ENCODE measurements around the gene TNIK. TPM values are rescaled to one million over a fixed set of nuclear protein-coding genes. Genes with fewer than 3 reads are reported as not detected.

The TNIK gene
- total and polyA plus RNA-seq, 2 of the 4 experiments (the other 2 are of a cell fraction), result 3.4 to 6.3 TPM

DNA sequence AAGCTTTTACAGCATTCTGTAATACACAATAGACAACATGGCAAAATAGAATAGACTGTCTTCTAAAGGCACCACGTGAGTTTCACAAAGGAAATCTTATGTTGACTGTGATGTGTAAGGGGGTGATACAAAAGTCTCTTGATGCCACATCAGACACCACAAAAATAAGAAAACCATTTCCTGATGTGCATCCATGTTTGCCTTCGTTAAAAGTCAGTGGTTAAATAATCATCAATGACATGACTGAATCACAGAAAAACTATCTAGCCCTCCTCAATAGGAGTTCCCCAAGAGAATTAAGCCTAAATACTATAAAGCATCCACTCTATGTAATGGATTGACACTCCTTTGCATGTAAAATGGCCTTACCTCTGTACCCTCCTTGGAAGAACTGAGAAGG, 235.0 kb downstream of the TNIK start:
- CTCF ChIA-PET, result no interaction called here
- no peak overlapping the region for H2AFZ ChIP-seq (replicated peaks; ENCODE audit: low read length, poor library complexity)
- no CpG with 5 or more reads among the region's 2 CpGs for WGBS, 2 experiments (ENCODE audit: extremely low coverage in 2 of 2, insufficient read length in 1 of 2)
- intact Hi-C loops (cut with micrococcal nuclease) (no loop called here), dilution Hi-C loops (cut with HindIII; ENCODE audit: low sequenced_read_pairs, unreplicated experiment) (no loop called here), in situ Hi-C loops (cut with MboI; ENCODE audit: low sequenced_read_pairs) (no loop called here)
- no peaks in the 10 kb centered on the region for H3K9me1 ChIP-seq (ENCODE audit: insufficient read depth, low read length)
- ATAC-seq (ENCODE audit: low read depth) (no peak), DNase-seq (no peak)
- H2BK15ac ChIP-seq (ENCODE audit: low read depth, low read length), result no peak overlapping the region
- no peak overlapping the region for H2AK9ac ChIP-seq (replicated peaks; ENCODE audit: low read depth, low read length, poor library complexity)
- H3K14ac ChIP-seq (replicated peaks; ENCODE audit: low read depth, low read length), result no peak overlapping the region
- POLR2A ChIA-PET (ENCODE audit: unreplicated experiment), result no interaction called here
- H3K4ac ChIP-seq (ENCODE audit: low read depth, low read length), result no peak overlapping the region
- no peaks in the 10 kb centered on the region; the same call in 1 of the 2 replicates for H3K27me3 ChIP-seq (ENCODE audit: control insufficient read depth, insufficient read depth, low read length)
- no TSS peak for BruUV-seq (replicated peaks)
- H3K23ac ChIP-seq (ENCODE audit: low read depth, low read length), result no peak overlapping the region
- H4K91ac ChIP-seq (ENCODE audit: insufficient read depth, low read depth, low read length), result no peak overlapping the region
- H3K4me1 ChIP-seq (ENCODE audit: control insufficient read depth, insufficient read depth, low read length), result peaks cover 2% of the 10 kb centered on the region; the same call in 1 of the 2 replicates
- H3K27ac ChIP-seq (ENCODE audit: insufficient read depth, low read length), result no peak overlapping the region
- no peak overlapping the region for H4K8ac ChIP-seq (ENCODE audit: low read depth in 2 of 2, low read length in 2 of 2)
- no peaks in the 10 kb centered on the region for H3K79me1 ChIP-seq (ENCODE audit: low read depth in 1 of 2, low read length in 2 of 2)
- H3K9me3 ChIP-seq (ENCODE audit: control insufficient read depth, insufficient read depth, low read length), result peaks cover 2% of the 10 kb centered on the region; the same call in 1 of the 2 replicates
- H3K36me3 ChIP-seq (ENCODE audit: control insufficient read depth, insufficient read depth, low read length), result peaks cover 1% of the 10 kb centered on the region; the same call in 1 of the 2 replicates
- H2BK120ac ChIP-seq (ENCODE audit: low read depth, low read length), result no peak overlapping the region
- H4K5ac ChIP-seq (ENCODE audit: low read depth, low read length), result no peak overlapping the region
- H2BK5ac ChIP-seq (ENCODE audit: low read depth, low read length, poor library complexity, severe bottlenecking), result no peak overlapping the region
- no peaks in the 10 kb centered on the region for H4K20me1 ChIP-seq (ENCODE audit: insufficient read depth, low read length)
- H3K4me3 ChIP-seq (ENCODE audit: insufficient read depth, low read depth, low read length), result no peak overlapping the region
- H3K4me2 ChIP-seq (ENCODE audit: low read depth, low read length), result no peak overlapping the region
- no peak overlapping the region for H3K9ac ChIP-seq (ENCODE audit: low read depth, low read length)
- TF ChIP-seq BHLHE40 (IDR thresholded peaks at IDR 0.05; ENCODE audit: low read depth, low read length), result no peak
- TF ChIP-seq POLR2A (IDR thresholded peaks at IDR 0.05; ENCODE audit: low read depth, low read length), result no peak
- no peak for TF ChIP-seq MAZ (IDR thresholded peaks at IDR 0.05; ENCODE audit: borderline replicate concordance, low read depth, low read length)
- TF ChIP-seq, protein P1, sequence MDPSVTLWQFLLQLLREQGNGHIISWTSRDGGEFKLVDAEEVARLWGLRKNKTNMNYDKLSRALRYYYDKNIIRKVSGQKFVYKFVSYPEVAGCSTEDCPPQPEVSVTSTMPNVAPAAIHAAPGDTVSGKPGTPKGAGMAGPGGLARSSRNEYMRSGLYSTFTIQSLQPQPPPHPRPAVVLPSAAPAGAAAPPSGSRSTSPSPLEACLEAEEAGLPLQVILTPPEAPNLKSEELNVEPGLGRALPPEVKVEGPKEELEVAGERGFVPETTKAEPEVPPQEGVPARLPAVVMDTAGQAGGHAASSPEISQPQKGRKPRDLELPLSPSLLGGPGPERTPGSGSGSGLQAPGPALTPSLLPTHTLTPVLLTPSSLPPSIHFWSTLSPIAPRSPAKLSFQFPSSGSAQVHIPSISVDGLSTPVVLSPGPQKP (IDR thresholded peaks at IDR 0.05; ENCODE audit: borderline replicate concordance, low read depth, low read length), result no peak
- TF ChIP-seq, protein P2, sequence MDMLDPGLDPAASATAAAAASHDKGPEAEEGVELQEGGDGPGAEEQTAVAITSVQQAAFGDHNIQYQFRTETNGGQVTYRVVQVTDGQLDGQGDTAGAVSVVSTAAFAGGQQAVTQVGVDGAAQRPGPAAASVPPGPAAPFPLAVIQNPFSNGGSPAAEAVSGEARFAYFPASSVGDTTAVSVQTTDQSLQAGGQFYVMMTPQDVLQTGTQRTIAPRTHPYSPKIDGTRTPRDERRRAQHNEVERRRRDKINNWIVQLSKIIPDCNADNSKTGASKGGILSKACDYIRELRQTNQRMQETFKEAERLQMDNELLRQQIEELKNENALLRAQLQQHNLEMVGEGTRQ (IDR thresholded peaks at IDR 0.05; ENCODE audit: low read depth, low read length), result no peak
- no peak for TF ChIP-seq RCOR1 (IDR thresholded peaks at IDR 0.05; ENCODE audit: insufficient replicate concordance, low read length)
- TF ChIP-seq CHD1 (IDR thresholded peaks at IDR 0.05; ENCODE audit: low read depth, low read length), result no peak
- no peak for TF ChIP-seq MAFK (IDR thresholded peaks at IDR 0.05; ENCODE audit: low read depth, low read length)
- TF ChIP-seq SMC3 (IDR thresholded peaks at IDR 0.05; ENCODE audit: low read depth, low read length), result no peak
- no peak for TF ChIP-seq NFE2L2 (IDR thresholded peaks at IDR 0.05; ENCODE audit: low read depth, low read length)
- TF ChIP-seq RFX5 (IDR thresholded peaks at IDR 0.05; ENCODE audit: low read depth, low read length), result no peak
- TF ChIP-seq, protein P3, sequence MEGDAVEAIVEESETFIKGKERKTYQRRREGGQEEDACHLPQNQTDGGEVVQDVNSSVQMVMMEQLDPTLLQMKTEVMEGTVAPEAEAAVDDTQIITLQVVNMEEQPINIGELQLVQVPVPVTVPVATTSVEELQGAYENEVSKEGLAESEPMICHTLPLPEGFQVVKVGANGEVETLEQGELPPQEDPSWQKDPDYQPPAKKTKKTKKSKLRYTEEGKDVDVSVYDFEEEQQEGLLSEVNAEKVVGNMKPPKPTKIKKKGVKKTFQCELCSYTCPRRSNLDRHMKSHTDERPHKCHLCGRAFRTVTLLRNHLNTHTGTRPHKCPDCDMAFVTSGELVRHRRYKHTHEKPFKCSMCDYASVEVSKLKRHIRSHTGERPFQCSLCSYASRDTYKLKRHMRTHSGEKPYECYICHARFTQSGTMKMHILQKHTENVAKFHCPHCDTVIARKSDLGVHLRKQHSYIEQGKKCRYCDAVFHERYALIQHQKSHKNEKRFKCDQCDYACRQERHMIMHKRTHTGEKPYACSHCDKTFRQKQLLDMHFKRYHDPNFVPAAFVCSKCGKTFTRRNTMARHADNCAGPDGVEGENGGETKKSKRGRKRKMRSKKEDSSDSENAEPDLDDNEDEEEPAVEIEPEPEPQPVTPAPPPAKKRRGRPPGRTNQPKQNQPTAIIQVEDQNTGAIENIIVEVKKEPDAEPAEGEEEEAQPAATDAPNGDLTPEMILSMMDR (conservative IDR thresholded peaks at IDR 0.05; ENCODE audit: low read depth, low read length), result no peak
- no peak for TF ChIP-seq CEBPB (IDR thresholded peaks at IDR 0.05; ENCODE audit: low read depth, low read length)
- no peak for TF ChIP-seq FOS (IDR thresholded peaks at IDR 0.05; ENCODE audit: low read depth, low read length)
- no peak for TF ChIP-seq MXI1 (IDR thresholded peaks at IDR 0.05; ENCODE audit: borderline replicate concordance, low read depth, low read length)
- TF ChIP-seq RAD21 (IDR thresholded peaks at IDR 0.05; ENCODE audit: low read length), result no peak
- no peak overlapping the region for H2AK5ac ChIP-seq (ENCODE audit: low read depth, low read length)
- no peak overlapping the region for H3K18ac ChIP-seq (ENCODE audit: low read depth, low read length)
- no peak overlapping the region for H2BK20ac ChIP-seq (ENCODE audit: low read depth, low read length)
- H3K56ac ChIP-seq (ENCODE audit: extremely low read depth, insufficient read depth, low read length), result no peak overlapping the region

Measured in IMR-90 (cell line).